HepG2 (cell line): ENCODE measurements around the gene MTF1. TPM values are rescaled to one million over a fixed set of nuclear protein-coding genes. Genes with fewer than 3 reads are reported as not detected.

Experiments used
- BRD4 ChIP-seq: sonication (generic); formaldehyde crosslinking; IDR thresholded peaks from 2 replicates; pipeline ENCODE4 v1.4.0; 2020; ENCODE audit warnings: missing genetic modification reagents
- CEBPG ChIP-seq: IDR thresholded peaks from 2 replicates; pipeline ENCODE4 v1.6.1; 2016
- ELF3 ChIP-seq: IDR thresholded peaks from 2 replicates; pipeline ENCODE4 v1.6.1; 2016; ENCODE audit warnings: missing genetic modification reagents, missing compliant biosample characterization
- HINFP ChIP-seq: sonication (generic); formaldehyde crosslinking; IDR thresholded peaks from 2 replicates; pipeline ENCODE4 v1.4.0; 2020; ENCODE audit warnings: low read depth, mild to moderate bottlenecking, missing genetic modification reagents
- RFX5 ChIP-seq: IDR thresholded peaks from 2 replicates; pipeline ENCODE4 v1.6.1; 2011; ENCODE audit warnings: low read depth, low read length, improper control_type of control experiment
- SP2 ChIP-seq: sonication (generic); formaldehyde crosslinking; IDR thresholded peaks from 2 replicates; pipeline ENCODE4 v1.5.1; 2020; ENCODE audit warnings: mild to moderate bottlenecking, missing genetic modification reagents
- ZNF180 ChIP-seq: sonication (generic); formaldehyde crosslinking; IDR thresholded peaks from 2 replicates; pipeline ENCODE4 v1.4.0; 2020; ENCODE audit warnings: low read depth, missing genetic modification reagents, borderline replicate concordance
- ZNF253 ChIP-seq: sonication (generic); formaldehyde crosslinking; IDR thresholded peaks from 2 replicates; pipeline ENCODE4 v1.8.0; 2022; ENCODE audit warnings: mild to moderate bottlenecking, missing genetic modification reagents, borderline replicate concordance
- ZNF501 ChIP-seq: sonication (generic); formaldehyde crosslinking; IDR thresholded peaks from 2 replicates; pipeline ENCODE4 v1.5.1; 2020; ENCODE audit warnings: mild to moderate bottlenecking, moderate library complexity, missing genetic modification reagents
- polyA plus RNA-seq, 8 experiments: library from polyadenylated mRNA; depleted of rRNA in 3 of 8; stranded (reverse) in 7 of 8; unstranded in 1 of 8; fragments of >200 nt; fragmentation: Illumina TruSeq in 4 of 8; extraction: Trizol in 4 of 8; gene quantifications; 2 replicates each; pipeline versions ENCODE4 v1.2.1 to v1.2.3, GENCODE V29; 2011 to 2016; ENCODE audit warnings: low read depth in 4 of 8, missing spikeins in 1 of 8, mixed read lengths in 1 of 8; ENCODE audit not compliant: insufficient read depth in 1 of 8
- total RNA-seq, 5 experiments: library from RNA; depleted of rRNA; stranded (reverse); fragments of >200 nt; fragmentation: Illumina TruSeq; extraction: Trizol; gene quantifications; 2 replicates each; pipeline ENCODE4 v1.2.3, GENCODE V29; 2016; ENCODE audit warnings: low read depth in 1 of 5
- TF ChIP-seq, protein P1 (sequence below): sonication (generic); formaldehyde crosslinking; IDR thresholded peaks from 2 replicates; pipeline ENCODE4 v1.4.0; 2020; ENCODE audit warnings: missing genetic modification reagents
- TF ChIP-seq, protein P2 (sequence below): sonication (generic); formaldehyde crosslinking; IDR thresholded peaks from 2 replicates; pipeline ENCODE4 v1.4.0; 2020; ENCODE audit warnings: missing genetic modification reagents
- TF ChIP-seq, protein P3 (sequence below): IDR thresholded peaks from 2 replicates; pipeline ENCODE4 v1.6.1; 2016; ENCODE audit warnings: control low read depth
- TF ChIP-seq, protein P4 (sequence below): sonication (generic); formaldehyde crosslinking; IDR thresholded peaks from 2 replicates; pipeline ENCODE4 v1.4.0; 2020; ENCODE audit warnings: mild to moderate bottlenecking, missing genetic modification reagents
- TF ChIP-seq, protein P5 (sequence below): sonication (generic); formaldehyde crosslinking; IDR thresholded peaks from 2 replicates; pipeline ENCODE4 v1.4.0; 2020; ENCODE audit warnings: mild to moderate bottlenecking, missing genetic modification reagents
- TF ChIP-seq, protein P6 (sequence below): IDR thresholded peaks from 2 replicates; pipeline ENCODE4 v1.6.1; 2016; ENCODE audit warnings: missing genetic modification reagents, missing compliant biosample characterization

The MTF1 gene
- total and polyA plus RNA-seq, 2 of the 13 experiments (the other 11 are each of a cell fraction or from before 2014, with no cell fraction given): 2.4 to 3.3 TPM

- TF ChIP-seq, protein P1, sequence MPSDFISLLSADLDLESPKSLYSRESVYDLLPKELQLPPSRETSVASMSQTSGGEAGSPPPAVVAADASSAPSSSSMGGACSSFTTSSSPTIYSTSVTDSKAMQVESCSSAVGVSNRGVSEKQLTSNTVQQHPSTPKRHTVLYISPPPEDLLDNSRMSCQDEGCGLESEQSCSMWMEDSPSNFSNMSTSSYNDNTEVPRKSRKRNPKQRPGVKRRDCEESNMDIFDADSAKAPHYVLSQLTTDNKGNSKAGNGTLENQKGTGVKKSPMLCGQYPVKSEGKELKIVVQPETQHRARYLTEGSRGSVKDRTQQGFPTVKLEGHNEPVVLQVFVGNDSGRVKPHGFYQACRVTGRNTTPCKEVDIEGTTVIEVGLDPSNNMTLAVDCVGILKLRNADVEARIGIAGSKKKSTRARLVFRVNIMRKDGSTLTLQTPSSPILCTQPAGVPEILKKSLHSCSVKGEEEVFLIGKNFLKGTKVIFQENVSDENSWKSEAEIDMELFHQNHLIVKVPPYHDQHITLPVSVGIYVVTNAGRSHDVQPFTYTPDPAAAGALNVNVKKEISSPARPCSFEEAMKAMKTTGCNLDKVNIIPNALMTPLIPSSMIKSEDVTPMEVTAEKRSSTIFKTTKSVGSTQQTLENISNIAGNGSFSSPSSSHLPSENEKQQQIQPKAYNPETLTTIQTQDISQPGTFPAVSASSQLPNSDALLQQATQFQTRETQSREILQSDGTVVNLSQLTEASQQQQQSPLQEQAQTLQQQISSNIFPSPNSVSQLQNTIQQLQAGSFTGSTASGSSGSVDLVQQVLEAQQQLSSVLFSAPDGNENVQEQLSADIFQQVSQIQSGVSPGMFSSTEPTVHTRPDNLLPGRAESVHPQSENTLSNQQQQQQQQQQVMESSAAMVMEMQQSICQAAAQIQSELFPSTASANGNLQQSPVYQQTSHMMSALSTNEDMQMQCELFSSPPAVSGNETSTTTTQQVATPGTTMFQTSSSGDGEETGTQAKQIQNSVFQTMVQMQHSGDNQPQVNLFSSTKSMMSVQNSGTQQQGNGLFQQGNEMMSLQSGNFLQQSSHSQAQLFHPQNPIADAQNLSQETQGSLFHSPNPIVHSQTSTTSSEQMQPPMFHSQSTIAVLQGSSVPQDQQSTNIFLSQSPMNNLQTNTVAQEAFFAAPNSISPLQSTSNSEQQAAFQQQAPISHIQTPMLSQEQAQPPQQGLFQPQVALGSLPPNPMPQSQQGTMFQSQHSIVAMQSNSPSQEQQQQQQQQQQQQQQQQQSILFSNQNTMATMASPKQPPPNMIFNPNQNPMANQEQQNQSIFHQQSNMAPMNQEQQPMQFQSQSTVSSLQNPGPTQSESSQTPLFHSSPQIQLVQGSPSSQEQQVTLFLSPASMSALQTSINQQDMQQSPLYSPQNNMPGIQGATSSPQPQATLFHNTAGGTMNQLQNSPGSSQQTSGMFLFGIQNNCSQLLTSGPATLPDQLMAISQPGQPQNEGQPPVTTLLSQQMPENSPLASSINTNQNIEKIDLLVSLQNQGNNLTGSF (CRISPR knock-in tag): peak; percentile 57; the same call in 1 of the 2 replicates
- no peak for TF ChIP-seq ZNF501
- TF ChIP-seq, protein P2, sequence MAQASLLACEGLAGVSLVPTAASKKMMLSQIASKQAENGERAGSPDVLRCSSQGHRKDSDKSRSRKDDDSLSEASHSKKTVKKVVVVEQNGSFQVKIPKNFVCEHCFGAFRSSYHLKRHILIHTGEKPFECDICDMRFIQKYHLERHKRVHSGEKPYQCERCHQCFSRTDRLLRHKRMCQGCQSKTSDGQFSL (CRISPR knock-in tag): 0 out of 2 replicates have a peak, but pooled peaks have one; percentile 48
- no peak for TF ChIP-seq ZNF253 (CRISPR knock-in tag)
- TF ChIP-seq, protein P3, sequence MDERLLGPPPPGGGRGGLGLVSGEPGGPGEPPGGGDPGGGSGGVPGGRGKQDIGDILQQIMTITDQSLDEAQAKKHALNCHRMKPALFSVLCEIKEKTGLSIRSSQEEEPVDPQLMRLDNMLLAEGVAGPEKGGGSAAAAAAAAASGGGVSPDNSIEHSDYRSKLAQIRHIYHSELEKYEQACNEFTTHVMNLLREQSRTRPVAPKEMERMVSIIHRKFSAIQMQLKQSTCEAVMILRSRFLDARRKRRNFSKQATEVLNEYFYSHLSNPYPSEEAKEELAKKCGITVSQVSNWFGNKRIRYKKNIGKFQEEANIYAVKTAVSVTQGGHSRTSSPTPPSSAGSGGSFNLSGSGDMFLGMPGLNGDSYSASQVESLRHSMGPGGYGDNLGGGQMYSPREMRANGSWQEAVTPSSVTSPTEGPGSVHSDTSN (CRISPR knock-in tag): no peak
- no peak for TF ChIP-seq SP2 (CRISPR knock-in tag)
- TF ChIP-seq, protein P4, sequence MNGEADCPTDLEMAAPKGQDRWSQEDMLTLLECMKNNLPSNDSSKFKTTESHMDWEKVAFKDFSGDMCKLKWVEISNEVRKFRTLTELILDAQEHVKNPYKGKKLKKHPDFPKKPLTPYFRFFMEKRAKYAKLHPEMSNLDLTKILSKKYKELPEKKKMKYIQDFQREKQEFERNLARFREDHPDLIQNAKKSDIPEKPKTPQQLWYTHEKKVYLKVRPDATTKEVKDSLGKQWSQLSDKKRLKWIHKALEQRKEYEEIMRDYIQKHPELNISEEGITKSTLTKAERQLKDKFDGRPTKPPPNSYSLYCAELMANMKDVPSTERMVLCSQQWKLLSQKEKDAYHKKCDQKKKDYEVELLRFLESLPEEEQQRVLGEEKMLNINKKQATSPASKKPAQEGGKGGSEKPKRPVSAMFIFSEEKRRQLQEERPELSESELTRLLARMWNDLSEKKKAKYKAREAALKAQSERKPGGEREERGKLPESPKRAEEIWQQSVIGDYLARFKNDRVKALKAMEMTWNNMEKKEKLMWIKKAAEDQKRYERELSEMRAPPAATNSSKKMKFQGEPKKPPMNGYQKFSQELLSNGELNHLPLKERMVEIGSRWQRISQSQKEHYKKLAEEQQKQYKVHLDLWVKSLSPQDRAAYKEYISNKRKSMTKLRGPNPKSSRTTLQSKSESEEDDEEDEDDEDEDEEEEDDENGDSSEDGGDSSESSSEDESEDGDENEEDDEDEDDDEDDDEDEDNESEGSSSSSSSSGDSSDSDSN (CRISPR knock-in tag): peak; percentile 78; the same call in 1 of the 2 replicates
- TF ChIP-seq ZNF180 (CRISPR knock-in tag): no peak
- TF ChIP-seq ELF3 (CRISPR knock-in tag): 0 out of 2 replicates have a peak, but pooled peaks have one; percentile 6
- TF ChIP-seq, protein P5, sequence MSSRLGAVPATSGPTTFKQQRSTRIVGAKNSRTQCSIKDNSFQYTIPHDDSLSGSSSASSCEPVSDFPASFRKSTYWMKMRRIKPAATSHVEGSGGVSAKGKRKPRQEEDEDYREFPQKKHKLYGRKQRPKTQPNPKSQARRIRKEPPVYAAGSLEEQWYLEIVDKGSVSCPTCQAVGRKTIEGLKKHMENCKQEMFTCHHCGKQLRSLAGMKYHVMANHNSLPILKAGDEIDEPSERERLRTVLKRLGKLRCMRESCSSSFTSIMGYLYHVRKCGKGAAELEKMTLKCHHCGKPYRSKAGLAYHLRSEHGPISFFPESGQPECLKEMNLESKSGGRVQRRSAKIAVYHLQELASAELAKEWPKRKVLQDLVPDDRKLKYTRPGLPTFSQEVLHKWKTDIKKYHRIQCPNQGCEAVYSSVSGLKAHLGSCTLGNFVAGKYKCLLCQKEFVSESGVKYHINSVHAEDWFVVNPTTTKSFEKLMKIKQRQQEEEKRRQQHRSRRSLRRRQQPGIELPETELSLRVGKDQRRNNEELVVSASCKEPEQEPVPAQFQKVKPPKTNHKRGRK: no peak
- TF ChIP-seq BRD4 (CRISPR knock-in tag): peak; percentile 80; the same call in 1 of the 2 replicates
- TF ChIP-seq CEBPG: no peak
- TF ChIP-seq HINFP (CRISPR knock-in tag): peak; percentile 33; the same call in 1 of the 2 replicates
- TF ChIP-seq, protein P6, sequence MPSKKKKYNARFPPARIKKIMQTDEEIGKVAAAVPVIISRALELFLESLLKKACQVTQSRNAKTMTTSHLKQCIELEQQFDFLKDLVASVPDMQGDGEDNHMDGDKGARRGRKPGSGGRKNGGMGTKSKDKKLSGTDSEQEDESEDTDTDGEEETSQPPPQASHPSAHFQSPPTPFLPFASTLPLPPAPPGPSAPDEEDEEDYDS: no peak
- TF ChIP-seq RFX5: no peak
Observed at GRCh38 chr1:37793773-37794371, 65.5 kb downstream of the MTF1 start, which contains the start of gene MANEAL (continued).
